K562 (cell line): ENCODE results near the gene LIPH. TPM values are rescaled to one million over a fixed set of nuclear protein-coding genes. Genes with fewer than 3 reads are reported as not detected.
A peak's percentile ranks its signal among the peaks of the same experiment; 100 is the strongest.

Experiments used
- GABPB1 ChIP-seq: sonication (generic); formaldehyde crosslinking; IDR thresholded peaks from 2 replicates; pipeline ENCODE4 v1.8.0; 2022; ENCODE audit warnings: mild to moderate bottlenecking, missing genetic modification reagents
- GATA2 ChIP-seq: sonication (generic); formaldehyde crosslinking; IDR thresholded peaks from 2 replicates; pipeline ENCODE4 v1.4.0; 2020; ENCODE audit warnings: mild to moderate bottlenecking, missing genetic modification reagents
- HCFC1 ChIP-seq: IDR thresholded peaks from 2 replicates; pipeline ENCODE4 v1.6.1; 2012; ENCODE audit warnings: low read depth, low read length, improper control_type of control experiment
- HSF4 ChIP-seq: fragments of 250-450 bp; sonication (Bioruptor Pico); IDR thresholded peaks from 2 replicates; pipeline ENCODE4 v2.1.2; 2022; ENCODE audit warnings: mild to moderate bottlenecking, moderate library complexity, borderline replicate concordance
- JUND ChIP-seq, 2 experiments: IDR thresholded peaks; 2 replicates in 1 of 2; 3 replicates in 1 of 2; pipeline ENCODE4 v1.6.1; 2011; ENCODE audit warnings: borderline replicate concordance in 2 of 2, low read depth in 2 of 2, low read length in 2 of 2, improper control_type of control experiment in 1 of 2, missing biosample characterization in 1 of 2, missing genetic modification characterization in 1 of 2, missing genetic modification reagents in 1 of 2
- MAZ ChIP-seq, 2 experiments: fragments of 450-650 bp in 1 of 2; sonication (generic) in 1 of 2; formaldehyde crosslinking; IDR thresholded peaks in 1 of 2; conservative IDR thresholded peaks in 1 of 2; 2 replicates each; pipeline versions ENCODE4 v1.4.0 to v1.5.0; 2020; ENCODE audit warnings: mild to moderate bottlenecking in 1 of 2, missing genetic modification reagents in 1 of 2
- NR2C2 ChIP-seq, 2 experiments: fragments of 200-800 bp in 1 of 2; sonication (Bioruptor generic) in 1 of 2; sonication (generic) in 1 of 2; formaldehyde crosslinking in 1 of 2; IDR thresholded peaks; 2 replicates each; pipeline versions ENCODE4 v1.6.1 to v1.8.0; 2016 to 2022; ENCODE audit warnings: mild to moderate bottlenecking in 1 of 2, missing compliant biosample characterization in 1 of 2, missing genetic modification characterization in 1 of 2, missing genetic modification reagents in 1 of 2
- NRF1 ChIP-seq, 2 experiments: fragments of 450-650 bp; IDR thresholded peaks in 1 of 2; conservative IDR thresholded peaks in 1 of 2; 2 replicates each; pipeline ENCODE4 v1.6.1; 2014; ENCODE audit warnings: mild to moderate bottlenecking in 2 of 2
- POLR2A ChIP-seq: fragments of 450-650 bp; conservative IDR thresholded peaks from 2 replicates; pipeline ENCODE4 v1.6.1; 2016
- RBM25 ChIP-seq: fragments of 200-400 bp; formaldehyde crosslinking; IDR thresholded peaks from 2 replicates; pipeline ENCODE4 v1.6.1; 2018; ENCODE audit warnings: low read length, low read depth, moderate library complexity; ENCODE audit not compliant: severe bottlenecking
- TGIF2 ChIP-seq: sonication (generic); formaldehyde crosslinking; IDR thresholded peaks from 2 replicates; pipeline ENCODE4 v1.8.1; 2022; ENCODE audit warnings: mild to moderate bottlenecking, missing genetic modification reagents, moderate library complexity
- TRIM24 ChIP-seq, 2 experiments: fragments of 450-650 bp; IDR thresholded peaks; 2 replicates each; pipeline ENCODE4 v1.6.1; 2016
- ZNF77 ChIP-seq: fragments of 250-450 bp; sonication (Bioruptor Pico); IDR thresholded peaks from 2 replicates; pipeline ENCODE4 v1.5.0; 2020
- polyA plus RNA-seq, 8 experiments: library from polyadenylated mRNA; depleted of rRNA in 4 of 8; stranded (reverse) in 5 of 8; unstranded in 3 of 8; fragments of >200 nt; fragmentation: Nextera tagmentation in 2 of 8; fragmentation: Illumina TruSeq in 1 of 8; extraction: Ambion mirVana in 2 of 8; extraction: Trizol in 1 of 8; gene quantifications; 2 replicates each; pipeline versions ENCODE4 v1.2.1 to v1.2.3, GENCODE V29; 2011 to 2014; ENCODE audit warnings: inconsistent platforms in 1 of 8, missing spikeins in 1 of 8
- total RNA-seq, 7 experiments: library from RNA; depleted of rRNA in 6 of 7; stranded (reverse); fragments of >200 nt in 6 of 7; fragmentation: Illumina TruSeq in 2 of 7; extraction: Trizol in 2 of 7; gene quantifications; 2 replicates each; pipeline versions ENCODE4 v1.2.1 to v1.2.3, GENCODE V29; 2011 to 2021; ENCODE audit warnings: low replicate concordance in 1 of 7
- TF ChIP-seq, protein P1 (sequence below), 2 experiments: fragments of 450-650 bp in 1 of 2; sonication (generic) in 1 of 2; formaldehyde crosslinking in 1 of 2; IDR thresholded peaks in 1 of 2; conservative IDR thresholded peaks in 1 of 2; 2 replicates each; pipeline versions ENCODE4 v1.6.1 to v1.8.1; 2016 to 2023; ENCODE audit warnings: mild to moderate bottlenecking in 2 of 2, moderate library complexity in 2 of 2, inconsistent platforms in 1 of 2, missing genetic modification reagents in 1 of 2
- TF ChIP-seq, protein P2 (sequence below): conservative IDR thresholded peaks from 2 replicates; pipeline ENCODE4 v1.6.1; 2011; ENCODE audit warnings: low read depth, mild to moderate bottlenecking, low read length; ENCODE audit not compliant: control insufficient read depth
- TF ChIP-seq, protein P3 (sequence below): sonication (generic); formaldehyde crosslinking; IDR thresholded peaks from 2 replicates; pipeline ENCODE4 v1.8.1; 2022; ENCODE audit warnings: missing genetic modification reagents
- TF ChIP-seq, protein P4 (sequence below): sonication (generic); formaldehyde crosslinking; IDR thresholded peaks from 2 replicates; pipeline ENCODE4 v1.8.1; 2023; ENCODE audit warnings: mild to moderate bottlenecking, missing genetic modification reagents
- TF ChIP-seq, protein P5 (sequence below): fragments of 200-800 bp; sonication (Bioruptor generic); IDR thresholded peaks from 2 replicates; pipeline ENCODE4 v1.6.1; 2017; ENCODE audit warnings: missing genetic modification characterization, missing compliant biosample characterization

LIPH gene
- total and polyA plus RNA-seq, 9 of the 15 experiments (the other 6 are each of a cell fraction or from before 2014, with no cell fraction given): 0.73 to 1.8 (median 1.3) TPM

DNA sequence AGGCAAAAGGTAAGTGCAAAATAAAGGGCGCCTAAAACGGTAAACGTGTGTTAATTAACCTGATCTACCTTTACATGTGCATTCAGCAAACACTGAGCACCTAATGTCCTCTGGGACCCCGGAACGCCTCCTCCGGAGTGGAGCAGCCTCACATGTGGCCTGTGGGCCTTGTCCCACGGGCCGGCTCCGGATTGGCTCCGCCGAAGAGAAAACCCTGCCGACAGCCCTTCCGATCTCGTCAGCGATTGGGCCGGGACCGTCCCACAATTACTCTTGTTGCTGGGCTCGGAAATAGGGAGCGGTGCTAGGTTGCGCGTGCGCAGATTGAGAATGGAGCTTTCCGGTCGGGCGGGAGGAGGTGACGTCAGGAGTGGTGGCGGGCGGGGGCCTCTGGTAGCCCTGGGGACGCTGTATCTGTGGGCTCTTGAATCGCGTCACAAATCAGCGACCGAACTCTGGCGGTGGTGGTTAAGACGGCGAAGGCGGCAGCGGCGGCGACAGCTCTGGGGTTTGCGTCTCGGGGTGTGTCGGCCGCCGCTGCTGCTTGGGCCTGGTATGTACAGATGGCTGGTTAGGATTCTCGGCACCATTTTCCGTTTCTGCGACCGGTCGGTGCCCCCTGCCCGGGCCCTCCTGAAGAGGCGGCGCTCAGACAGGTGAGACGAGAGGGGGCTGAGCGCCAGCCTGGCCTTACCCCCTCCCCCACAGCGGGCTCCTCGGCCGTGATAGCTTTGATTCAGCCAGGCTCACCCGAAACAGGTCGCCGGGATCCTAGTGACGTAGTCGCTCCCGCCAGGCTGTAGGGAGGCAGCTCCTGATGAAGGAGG, 33.7 kb upstream of the LIPH start, which contains the start of gene SENP2 (continued):
- TF ChIP-seq, protein P1, sequence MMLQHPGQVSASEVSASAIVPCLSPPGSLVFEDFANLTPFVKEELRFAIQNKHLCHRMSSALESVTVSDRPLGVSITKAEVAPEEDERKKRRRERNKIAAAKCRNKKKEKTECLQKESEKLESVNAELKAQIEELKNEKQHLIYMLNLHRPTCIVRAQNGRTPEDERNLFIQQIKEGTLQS (IDR thresholded peaks at IDR 0.05): peak; percentile 93
- TF ChIP-seq, protein P1 (CRISPR knock-in tag; conservative IDR thresholded peaks at IDR 0.05): 0 out of 2 replicates have a peak, but pooled peaks have one; percentile 51
- TF ChIP-seq GABPB1 (CRISPR knock-in tag) (peak; percentile 69; the same call in 1 of the 2 replicates), NR2C2 (CRISPR knock-in tag; IDR thresholded peaks at IDR 0.05) (0 out of 2 replicates have a peak, but pooled peaks have one; percentile 28), NR2C2 (tag; IDR thresholded peaks at IDR 0.05) (no peak), HCFC1 (peak; percentile 72), TRIM24 (IDR thresholded peaks at IDR 0.05) (0 out of 4 replicates have a peak, but pooled peaks of 1 of the 2 experiments have one; percentile 28), POLR2A (peak; percentile 91), NRF1 (conservative IDR thresholded peaks at IDR 0.05 in 1 of 2, IDR thresholded peaks at IDR 0.05 in 1 of 2) (peak; percentile 97 to 98), RBM25 (peak; percentile 35), HSF4 (CRISPR knock-in tag) (no peak), MAZ (CRISPR knock-in tag; conservative IDR thresholded peaks at IDR 0.05 in 1 of 2, IDR thresholded peaks at IDR 0.05 in 1 of 2) (peak; percentile 92 to 98), GATA2 (CRISPR knock-in tag) (peak; percentile 31; the same call in 1 of the 2 replicates), JUND (IDR thresholded peaks at IDR 0.05; ENCODE audit: borderline replicate concordance, low read depth, low read length) (peak; percentile 92), JUND (tag; IDR thresholded peaks at IDR 0.05; ENCODE audit: borderline replicate concordance, low read depth, low read length) (peak; percentile 80; the same call in 1 of the 3 replicates), ZNF77 (no peak), TGIF2 (CRISPR knock-in tag) (no peak)
- TF ChIP-seq, protein P2, sequence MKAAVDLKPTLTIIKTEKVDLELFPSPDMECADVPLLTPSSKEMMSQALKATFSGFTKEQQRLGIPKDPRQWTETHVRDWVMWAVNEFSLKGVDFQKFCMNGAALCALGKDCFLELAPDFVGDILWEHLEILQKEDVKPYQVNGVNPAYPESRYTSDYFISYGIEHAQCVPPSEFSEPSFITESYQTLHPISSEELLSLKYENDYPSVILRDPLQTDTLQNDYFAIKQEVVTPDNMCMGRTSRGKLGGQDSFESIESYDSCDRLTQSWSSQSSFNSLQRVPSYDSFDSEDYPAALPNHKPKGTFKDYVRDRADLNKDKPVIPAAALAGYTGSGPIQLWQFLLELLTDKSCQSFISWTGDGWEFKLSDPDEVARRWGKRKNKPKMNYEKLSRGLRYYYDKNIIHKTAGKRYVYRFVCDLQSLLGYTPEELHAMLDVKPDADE: peak; percentile 55
- TF ChIP-seq, protein P3, sequence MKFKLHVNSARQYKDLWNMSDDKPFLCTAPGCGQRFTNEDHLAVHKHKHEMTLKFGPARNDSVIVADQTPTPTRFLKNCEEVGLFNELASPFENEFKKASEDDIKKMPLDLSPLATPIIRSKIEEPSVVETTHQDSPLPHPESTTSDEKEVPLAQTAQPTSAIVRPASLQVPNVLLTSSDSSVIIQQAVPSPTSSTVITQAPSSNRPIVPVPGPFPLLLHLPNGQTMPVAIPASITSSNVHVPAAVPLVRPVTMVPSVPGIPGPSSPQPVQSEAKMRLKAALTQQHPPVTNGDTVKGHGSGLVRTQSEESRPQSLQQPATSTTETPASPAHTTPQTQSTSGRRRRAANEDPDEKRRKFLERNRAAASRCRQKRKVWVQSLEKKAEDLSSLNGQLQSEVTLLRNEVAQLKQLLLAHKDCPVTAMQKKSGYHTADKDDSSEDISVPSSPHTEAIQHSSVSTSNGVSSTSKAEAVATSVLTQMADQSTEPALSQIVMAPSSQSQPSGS (CRISPR knock-in tag): peak; percentile 85; the same call in 1 of the 2 replicates
- TF ChIP-seq, protein P4, sequence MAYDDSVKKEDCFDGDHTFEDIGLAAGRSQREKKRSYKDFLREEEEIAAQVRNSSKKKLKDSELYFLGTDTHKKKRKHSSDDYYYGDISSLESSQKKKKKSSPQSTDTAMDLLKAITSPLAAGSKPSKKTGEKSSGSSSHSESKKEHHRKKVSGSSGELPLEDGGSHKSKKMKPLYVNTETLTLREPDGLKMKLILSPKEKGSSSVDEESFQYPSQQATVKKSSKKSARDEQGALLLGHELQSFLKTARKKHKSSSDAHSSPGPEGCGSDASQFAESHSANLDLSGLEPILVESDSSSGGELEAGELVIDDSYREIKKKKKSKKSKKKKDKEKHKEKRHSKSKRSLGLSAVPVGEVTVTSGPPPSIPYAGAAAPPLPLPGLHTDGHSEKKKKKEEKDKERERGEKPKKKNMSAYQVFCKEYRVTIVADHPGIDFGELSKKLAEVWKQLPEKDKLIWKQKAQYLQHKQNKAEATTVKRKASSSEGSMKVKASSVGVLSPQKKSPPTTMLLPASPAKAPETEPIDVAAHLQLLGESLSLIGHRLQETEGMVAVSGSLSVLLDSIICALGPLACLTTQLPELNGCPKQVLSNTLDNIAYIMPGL (CRISPR knock-in tag): peak; percentile 47; the same call in 1 of the 2 replicates
- TF ChIP-seq, protein P5, sequence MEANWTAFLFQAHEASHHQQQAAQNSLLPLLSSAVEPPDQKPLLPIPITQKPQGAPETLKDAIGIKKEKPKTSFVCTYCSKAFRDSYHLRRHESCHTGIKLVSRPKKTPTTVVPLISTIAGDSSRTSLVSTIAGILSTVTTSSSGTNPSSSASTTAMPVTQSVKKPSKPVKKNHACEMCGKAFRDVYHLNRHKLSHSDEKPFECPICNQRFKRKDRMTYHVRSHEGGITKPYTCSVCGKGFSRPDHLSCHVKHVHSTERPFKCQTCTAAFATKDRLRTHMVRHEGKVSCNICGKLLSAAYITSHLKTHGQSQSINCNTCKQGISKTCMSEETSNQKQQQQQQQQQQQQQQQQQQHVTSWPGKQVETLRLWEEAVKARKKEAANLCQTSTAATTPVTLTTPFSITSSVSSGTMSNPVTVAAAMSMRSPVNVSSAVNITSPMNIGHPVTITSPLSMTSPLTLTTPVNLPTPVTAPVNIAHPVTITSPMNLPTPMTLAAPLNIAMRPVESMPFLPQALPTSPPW (CRISPR knock-in tag): peak; percentile 96
